Mononuclear cell (primary cell): Measurements from ENCODE around the gene NFKBIA. TPM values are rescaled to one million over a fixed set of nuclear protein-coding genes. Genes with fewer than 3 reads are reported as not detected.

Experiments used
- H3K27me3 ChIP-seq: 2 replicates; pipeline ENCODE4 v1.6.0; 2011; ENCODE audit warnings: low read length, control low read depth; ENCODE audit not compliant: insufficient read depth
- H3K4me1 ChIP-seq: 2 replicates; pipeline ENCODE4 v1.5.1; 2011; ENCODE audit warnings: mild to moderate bottlenecking, low read length, control low read depth; ENCODE audit not compliant: insufficient read depth
- H3K4me3 ChIP-seq: 2 replicates; pipeline ENCODE4 v1.5.1; 2011; ENCODE audit warnings: mild to moderate bottlenecking, low read length, moderate library complexity
- H3K9me3 ChIP-seq: 2 replicates; pipeline ENCODE4 v1.5.1; 2011; ENCODE audit warnings: low read depth, mild to moderate bottlenecking, control low read depth, low read length
- total RNA-seq: library from RNA; depleted of rRNA; stranded (reverse); fragments of >200 nt; gene quantifications from one replicate; pipeline ENCODE4 v1.2.3, GENCODE V29; 2012

The NFKBIA gene
- total RNA-seq, 1 donor: 6,701 TPM

- Histone ChIP-seq H3K4me3 (no peak overlapping the region), H3K4me1 (peaks cover 26% of the 10 kb centered on the region), H3K27me3 (no peaks in the 10 kb centered on the region), H3K9me3 (no peaks in the 10 kb centered on the region)
Measured at GRCh38 chr14:35353409-35354172, 51.0 kb downstream of the NFKBIA start.

GRCh38 chr14:35352274-35353233, 52.0 kb downstream of the NFKBIA start:
- no peak overlapping the region for H3K4me3 ChIP-seq
- H3K4me1 ChIP-seq: peaks cover 26% of the 10 kb centered on the region
- no peaks in the 10 kb centered on the region for H3K27me3 ChIP-seq
- H3K9me3 ChIP-seq: no peaks in the 10 kb centered on the region

GRCh38 chr14:35351897-35352273, 52.7 kb downstream of the NFKBIA start:
- H3K4me3 ChIP-seq: no peak overlapping the region

More at GRCh38 chr14:35351897-35352273, 52.7 kb downstream of the NFKBIA start:
- H3K27me3 ChIP-seq: no peaks in the 10 kb centered on the region
- peaks cover 26% of the 10 kb centered on the region for H3K4me1 ChIP-seq
- no peaks in the 10 kb centered on the region for H3K9me3 ChIP-seq

Other genes starting within 250 kb of the NFKBIA start
- 153 TPM for gene PSMA6, start 112.4 kb downstream of the NFKBIA start, total RNA-seq
- not detected for gene INSM2, start 129.4 kb upstream of the NFKBIA start, total RNA-seq